ENCODE measurements around the gene PIP5K1C. TPM values are rescaled to one million over a fixed set of nuclear protein-coding genes. Genes with fewer than 3 reads are reported as not detected.
A peak's percentile ranks its signal among the peaks of the same experiment; 100 is the strongest.

Gene PIP5K1C
- total RNA-seq, 2 donors from 2014 or later = 16.6 to 30.7 TPM

DNA sequence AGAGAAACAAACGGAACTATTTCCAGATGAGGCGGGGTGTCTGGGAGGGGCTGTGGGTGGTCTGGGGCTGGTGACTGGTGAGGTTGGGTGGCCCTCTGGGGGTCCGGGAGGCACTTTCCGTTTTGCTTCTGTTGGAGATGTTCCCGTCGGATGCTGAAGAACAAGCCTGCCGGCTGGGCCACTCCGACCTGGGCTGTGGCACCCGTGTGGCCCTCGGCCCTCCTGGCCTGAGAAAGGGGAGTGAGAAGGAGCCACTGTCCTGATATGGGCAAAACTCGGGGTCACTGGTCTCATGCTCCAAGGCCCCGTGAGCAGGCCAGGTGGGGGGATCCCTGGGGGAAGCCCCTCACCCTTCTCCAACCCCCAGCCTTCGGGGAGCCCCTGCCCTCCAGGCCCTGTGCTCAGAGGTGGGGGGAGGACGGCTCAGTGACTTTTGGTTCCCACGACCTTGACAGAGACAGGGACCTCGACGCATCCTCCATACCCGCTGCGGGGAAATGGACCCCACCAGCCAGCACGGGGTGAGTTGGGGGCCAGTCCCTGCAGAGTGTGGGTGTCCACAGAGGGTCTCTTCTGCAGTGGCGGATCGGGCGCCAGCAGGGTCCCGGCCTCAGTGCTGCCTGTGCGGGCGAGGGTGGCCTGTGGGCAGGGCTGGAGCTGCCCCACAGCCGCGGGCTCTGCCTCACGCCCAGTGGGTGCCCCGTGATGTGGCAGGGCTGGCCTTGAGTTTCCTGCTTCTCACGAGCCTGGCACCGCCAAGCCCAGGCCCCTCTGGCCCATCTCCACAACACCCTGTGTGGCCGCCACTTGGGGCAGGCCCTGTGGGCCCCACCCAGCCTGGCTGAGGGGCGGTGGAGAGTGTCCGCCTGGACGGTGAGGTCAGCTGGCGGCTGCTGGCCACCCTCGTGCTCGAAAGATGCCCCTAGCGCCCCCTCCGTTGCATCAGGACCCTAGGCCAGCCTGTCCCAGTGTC is 89.2 kb downstream of the PIP5K1C start:
- no peaks in the 10 kb centered on the region for H3K27me3 ChIP-seq
- no peak overlapping the region for H3K27ac ChIP-seq
- DNase-seq (no peak), ATAC-seq (no peak)
- WGBS, 2 donors = 87 to 96% methylated on average over 9 to 32 of the region's 41 CpGs
- H3K4me1 ChIP-seq = peaks cover 13% of the 10 kb centered on the region
- H3K4me3 ChIP-seq = no peak overlapping the region
- intact Hi-C loops (cut with DNase I) = loop anchor here (10.0 kb wide), 1 partner anchor 316 kb away; no protein-coding TSS in a partner anchor
- peaks cover 2 to 5% of the 10 kb centered on the region in 2 donors for H3K36me3 ChIP-seq (replicated peaks in 1 of 2; ENCODE audit: insufficient read depth in 1 of 2, low read depth in 2 of 2)
- TF ChIP-seq POLR2A (IDR thresholded peaks at IDR 0.05) = no peak
- TF ChIP-seq, protein P1, sequence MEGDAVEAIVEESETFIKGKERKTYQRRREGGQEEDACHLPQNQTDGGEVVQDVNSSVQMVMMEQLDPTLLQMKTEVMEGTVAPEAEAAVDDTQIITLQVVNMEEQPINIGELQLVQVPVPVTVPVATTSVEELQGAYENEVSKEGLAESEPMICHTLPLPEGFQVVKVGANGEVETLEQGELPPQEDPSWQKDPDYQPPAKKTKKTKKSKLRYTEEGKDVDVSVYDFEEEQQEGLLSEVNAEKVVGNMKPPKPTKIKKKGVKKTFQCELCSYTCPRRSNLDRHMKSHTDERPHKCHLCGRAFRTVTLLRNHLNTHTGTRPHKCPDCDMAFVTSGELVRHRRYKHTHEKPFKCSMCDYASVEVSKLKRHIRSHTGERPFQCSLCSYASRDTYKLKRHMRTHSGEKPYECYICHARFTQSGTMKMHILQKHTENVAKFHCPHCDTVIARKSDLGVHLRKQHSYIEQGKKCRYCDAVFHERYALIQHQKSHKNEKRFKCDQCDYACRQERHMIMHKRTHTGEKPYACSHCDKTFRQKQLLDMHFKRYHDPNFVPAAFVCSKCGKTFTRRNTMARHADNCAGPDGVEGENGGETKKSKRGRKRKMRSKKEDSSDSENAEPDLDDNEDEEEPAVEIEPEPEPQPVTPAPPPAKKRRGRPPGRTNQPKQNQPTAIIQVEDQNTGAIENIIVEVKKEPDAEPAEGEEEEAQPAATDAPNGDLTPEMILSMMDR (IDR thresholded peaks at IDR 0.05) = no peak
- no peaks in the 10 kb centered on the region for H3K9me3 ChIP-seq

DNA sequence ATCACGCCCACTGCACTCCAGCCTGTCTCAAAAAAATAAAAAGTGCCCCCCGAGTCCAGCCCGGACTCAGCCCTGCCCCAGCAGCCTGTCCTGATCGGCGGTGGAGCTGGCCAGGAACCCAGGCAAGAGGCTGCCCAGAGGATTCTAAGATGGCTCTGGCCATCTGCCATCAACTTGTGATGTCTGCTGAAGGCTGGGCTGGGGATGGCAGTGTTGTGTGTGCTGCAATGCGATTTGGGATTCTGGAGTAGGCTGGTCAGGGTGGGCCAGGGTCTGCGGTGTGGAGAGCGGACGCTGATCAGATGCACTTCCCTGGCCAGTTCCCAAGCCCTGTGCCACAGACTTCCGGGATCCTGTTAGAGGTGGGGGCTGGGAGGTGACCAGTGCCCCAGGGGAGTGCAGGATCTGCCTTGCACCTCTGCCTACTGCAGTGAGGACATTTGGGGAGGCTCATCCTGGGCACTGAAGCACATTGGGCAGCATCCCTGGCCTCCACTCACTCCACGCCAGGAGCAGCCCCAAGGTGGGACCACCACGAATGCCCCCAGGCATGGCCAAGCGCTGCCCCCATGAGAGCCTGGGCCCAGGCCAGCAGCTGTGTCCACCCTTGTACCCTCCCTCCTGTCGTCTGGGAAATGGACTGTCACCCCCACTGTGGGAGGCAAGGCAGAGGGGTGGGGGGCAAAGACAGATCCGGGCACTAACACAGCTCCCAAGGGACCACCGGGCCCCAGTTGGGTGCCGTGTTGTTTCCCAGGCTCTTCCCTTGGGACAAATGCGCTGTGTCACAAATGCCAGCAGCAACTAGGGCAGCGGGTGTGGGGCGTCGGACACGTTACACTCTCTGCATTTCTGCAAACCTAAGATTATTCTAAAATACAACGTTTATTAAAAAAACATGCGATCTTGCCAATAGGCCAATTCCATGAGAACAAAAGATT is 90.2 kb downstream of the PIP5K1C start:
- DNase-seq (no peak), ATAC-seq (no peak)
- intact Hi-C loops (cut with DNase I) = loop anchor here (10.0 kb wide), 1 partner anchor 315 kb away; no protein-coding TSS in a partner anchor
- Histone ChIP-seq H3K9me3 (no peaks in the 10 kb centered on the region), H3K27me3 (no peaks in the 10 kb centered on the region), H3K4me1 (peaks cover 15% of the 10 kb centered on the region), H3K27ac (no peak overlapping the region), H3K4me3 (no peak overlapping the region), H3K36me3 (replicated peaks in 1 of 2; ENCODE audit: insufficient read depth in 1 of 2, low read depth in 2 of 2) (peaks cover 2 to 5% of the 10 kb centered on the region in 2 donors)
- WGBS, 2 donors = 78 to 89% methylated on average over 15 to 24 of the region's 24 CpGs
- TF ChIP-seq, protein P1 (IDR thresholded peaks at IDR 0.05) = no peak
- TF ChIP-seq POLR2A (IDR thresholded peaks at IDR 0.05) = no peak

DNA sequence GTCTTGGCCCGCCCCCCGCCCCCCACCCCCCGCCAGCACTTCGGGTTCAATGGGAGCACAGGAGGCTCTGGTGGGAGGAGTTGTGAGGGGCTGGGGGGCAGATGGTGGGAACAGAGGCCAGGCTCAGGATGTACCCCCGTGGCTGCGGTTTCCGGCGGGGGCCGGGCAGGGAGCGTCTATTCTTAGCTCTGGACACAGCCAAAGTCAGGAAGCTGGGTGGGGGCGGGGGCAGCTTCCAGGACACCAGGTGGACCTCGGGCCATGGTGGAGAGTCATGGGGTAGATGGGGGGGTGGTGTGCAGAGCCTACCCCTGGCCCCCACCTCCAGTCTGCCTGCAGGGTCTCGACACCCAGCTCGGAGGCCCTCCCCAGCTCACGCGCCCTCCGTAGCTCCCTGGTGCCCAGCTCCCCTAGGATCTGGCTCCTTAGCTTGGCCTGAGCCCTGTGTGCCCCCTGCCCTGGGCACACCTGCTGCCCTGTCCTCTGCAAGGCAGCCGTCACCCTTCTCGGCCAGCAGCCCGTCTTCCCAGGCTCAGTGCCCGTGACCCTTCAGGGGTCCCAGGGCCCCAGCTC is 91.4 kb downstream of the PIP5K1C start:
- WGBS, 2 donors = 43% methylated on average over 21 of the region's 21 CpGs; no CpG with 5 or more reads in 1 of the 2 donors
- Histone ChIP-seq H3K36me3 (replicated peaks in 1 of 2; ENCODE audit: insufficient read depth in 1 of 2, low read depth in 2 of 2) (peaks cover 2 to 5% of the 10 kb centered on the region in 2 donors), H3K4me3 (no peak overlapping the region), H3K27ac (peak overlapping the region in 1 of 4 donors; percentile 40), H3K4me1 (peaks cover 16% of the 10 kb centered on the region), H3K9me3 (no peaks in the 10 kb centered on the region), H3K27me3 (no peaks in the 10 kb centered on the region)
- intact Hi-C loops (cut with DNase I) = no loop called here
- TF ChIP-seq, protein P1 (IDR thresholded peaks at IDR 0.05) = no peak
- no peak for TF ChIP-seq POLR2A (IDR thresholded peaks at IDR 0.05)
- no peak for ATAC-seq
- no peak for DNase-seq

- Histone ChIP-seq H3K27me3 (no peaks in the 10 kb centered on the region), H3K4me3 (no peak overlapping the region), H3K36me3 (replicated peaks in 1 of 2; ENCODE audit: insufficient read depth in 1 of 2, low read depth in 2 of 2) (peaks cover 2 to 5% of the 10 kb centered on the region in 2 donors), H3K4me1 (peaks cover 23% of the 10 kb centered on the region), H3K9me3 (no peaks in the 10 kb centered on the region), H3K27ac (peak overlapping the region in 3 of 4 donors; percentile 10 to 45 (median 40))
- no peak for ATAC-seq
- intact Hi-C loops (cut with DNase I) = no loop called here
- no peak for DNase-seq
- TF ChIP-seq POLR2A (IDR thresholded peaks at IDR 0.05) = no peak
- TF ChIP-seq, protein P1 (IDR thresholded peaks at IDR 0.05) = no peak
- 43 to 55% methylated on average over 3 of the region's 3 CpGs for WGBS, 2 donors
These were observed 92.1 kb downstream of the PIP5K1C start for GRCh38 chr19:3608079-3608641.

All from body of pancreas (tissue), 4 donors.